ENCODE measurements around the gene TRPC3. TPM values are rescaled to one million over a fixed set of nuclear protein-coding genes. Genes with fewer than 3 reads are reported as not detected.
"Not testable (repeated sequence)": the region's sequence is repeated elsewhere in the genome, so short reads cannot be mapped to it uniquely, and the experiment has no call there.

The TRPC3 gene
- total and polyA plus RNA-seq, 2 experiments from 2014 or later = 0.22 TPM; not detected in 1

GRCh38 chr4:121927948-121928347 is 23.9 kb downstream of the TRPC3 start:
- 65 to 75% methylated on average over 1 of the region's 1 CpG for WGBS, 2 experiments (ENCODE audit: low coverage in 1 of 2, low lambda C conversion rate in 2 of 2, missing lambda C conversion rate in 2 of 2)
- no peak overlapping the region for H3K4me3 ChIP-seq

GRCh38 chr4:121926490-121926889 is 25.4 kb downstream of the TRPC3 start:
- in situ Hi-C loops (cut with MboI); DNase-seq; H3K9me3 ChIP-seq (ENCODE audit: low read depth); H3K27ac ChIP-seq; H2AFZ ChIP-seq; H3K9me2 ChIP-seq (ENCODE audit: insufficient read depth); H3K4me1 ChIP-seq (ENCODE audit: insufficient read depth); H3K79me2 ChIP-seq (ENCODE audit: insufficient read depth); H3F3A ChIP-seq (ENCODE audit: insufficient read depth); H3K36me3 ChIP-seq (ENCODE audit: low read depth); H4K20me1 ChIP-seq (ENCODE audit: insufficient read depth); H3K9ac ChIP-seq; H3K4me2 ChIP-seq (ENCODE audit: unreplicated experiment); H3K4me3 ChIP-seq: not testable (repeated sequence)
- 71 to 82% methylated on average over 5 of the region's 5 CpGs for WGBS, 2 experiments (ENCODE audit: low coverage in 1 of 2, low lambda C conversion rate in 2 of 2, missing lambda C conversion rate in 2 of 2)
- H3K27me3 ChIP-seq (replicated peaks; ENCODE audit: insufficient read depth) = peaks cover 16% of the 10 kb centered on the region

More at GRCh38 chr4:121927948-121928347, 23.9 kb downstream of the TRPC3 start:
- Histone ChIP-seq H3K4me2 (ENCODE audit: unreplicated experiment) (no peak overlapping the region), H3K4me1 (ENCODE audit: insufficient read depth) (no peaks in the 10 kb centered on the region), H3K36me3 (ENCODE audit: low read depth) (no peaks in the 10 kb centered on the region), H3K9me2 (ENCODE audit: insufficient read depth) (no peaks in the 10 kb centered on the region), H3K9me3 (ENCODE audit: low read depth) (no peaks in the 10 kb centered on the region), H3F3A (ENCODE audit: insufficient read depth) (no peaks in the 10 kb centered on the region), H3K79me2 (ENCODE audit: insufficient read depth) (no peaks in the 10 kb centered on the region), H3K27ac (no peak overlapping the region), H4K20me1 (ENCODE audit: insufficient read depth) (no peaks in the 10 kb centered on the region), H3K9ac (no peak overlapping the region), H3K27me3 (replicated peaks; ENCODE audit: insufficient read depth) (peaks cover 16% of the 10 kb centered on the region), H2AFZ (no peak overlapping the region)
- TF ChIP-seq EZH2phosphoT487 (IDR thresholded peaks at IDR 0.05; ENCODE audit: insufficient read depth, low read depth) (no peak), EZH2 (IDR thresholded peaks at IDR 0.05; ENCODE audit: insufficient read depth, poor library complexity, severe bottlenecking) (no peak)
- in situ Hi-C loops (cut with MboI) = no loop called here
- no peak for DNase-seq

GRCh38 chr4:121923306-121923705 is 28.6 kb downstream of the TRPC3 start:
- Histone ChIP-seq H3K9me3 (ENCODE audit: low read depth) (no peaks in the 10 kb centered on the region), H3K9ac (no peak overlapping the region), H3K4me3 (no peak overlapping the region), H2AFZ (no peak overlapping the region), H3K4me2 (ENCODE audit: unreplicated experiment) (no peak overlapping the region), H3K27me3 (replicated peaks; ENCODE audit: insufficient read depth) (no peaks in the 10 kb centered on the region; the same call in 1 of the 2 replicates), H3K9me2 (ENCODE audit: insufficient read depth) (no peaks in the 10 kb centered on the region), H4K20me1 (ENCODE audit: insufficient read depth) (no peaks in the 10 kb centered on the region), H3K4me1 (ENCODE audit: insufficient read depth) (no peaks in the 10 kb centered on the region), H3K27ac (no peak overlapping the region), H3K79me2 (ENCODE audit: insufficient read depth) (no peaks in the 10 kb centered on the region), H3F3A (ENCODE audit: insufficient read depth) (no peaks in the 10 kb centered on the region), H3K36me3 (ENCODE audit: low read depth) (no peaks in the 10 kb centered on the region)
- WGBS, 2 experiments (ENCODE audit: low coverage in 1 of 2, low lambda C conversion rate in 2 of 2, missing lambda C conversion rate in 2 of 2) = 47 to 48% methylated on average over 1 of the region's 1 CpG
- DNase-seq = no peak
- TF ChIP-seq EZH2 (IDR thresholded peaks at IDR 0.05; ENCODE audit: insufficient read depth, poor library complexity, severe bottlenecking) = no peak
- TF ChIP-seq EZH2phosphoT487 (IDR thresholded peaks at IDR 0.05; ENCODE audit: insufficient read depth, low read depth) = no peak
- in situ Hi-C loops (cut with MboI) = no loop called here

- H3K4me1 ChIP-seq (ENCODE audit: insufficient read depth) = no peaks in the 10 kb centered on the region
- in situ Hi-C loops (cut with MboI) = no loop called here
- no peaks in the 10 kb centered on the region for H3F3A ChIP-seq (ENCODE audit: insufficient read depth)
- H3K36me3 ChIP-seq (ENCODE audit: low read depth) = no peaks in the 10 kb centered on the region
- H3K27me3 ChIP-seq (replicated peaks; ENCODE audit: insufficient read depth) = 0 out of 2 replicates have a peak, but pooled peaks cover 5% of the 10 kb centered on the region
- H3K4me2 ChIP-seq (ENCODE audit: unreplicated experiment) = no peak overlapping the region
- 82 to 90% methylated on average over 2 of the region's 2 CpGs for WGBS, 2 experiments (ENCODE audit: low coverage in 1 of 2, low lambda C conversion rate in 2 of 2, missing lambda C conversion rate in 2 of 2)
- no peak overlapping the region for H3K9ac ChIP-seq
- H4K20me1 ChIP-seq (ENCODE audit: insufficient read depth) = no peaks in the 10 kb centered on the region
- no peak for DNase-seq
- H3K4me3 ChIP-seq = no peak overlapping the region
- H3K79me2 ChIP-seq (ENCODE audit: insufficient read depth) = no peaks in the 10 kb centered on the region
- TF ChIP-seq EZH2 (IDR thresholded peaks at IDR 0.05; ENCODE audit: insufficient read depth, poor library complexity, severe bottlenecking) = no peak
- TF ChIP-seq EZH2phosphoT487 (IDR thresholded peaks at IDR 0.05; ENCODE audit: insufficient read depth, low read depth) = no peak
- no peak overlapping the region for H2AFZ ChIP-seq
- no peaks in the 10 kb centered on the region for H3K9me2 ChIP-seq (ENCODE audit: insufficient read depth)
- H3K9me3 ChIP-seq (ENCODE audit: low read depth) = no peaks in the 10 kb centered on the region
- no peak overlapping the region for H3K27ac ChIP-seq
Observed at GRCh38 chr4:121913667-121914066, 38.2 kb downstream of the TRPC3 start.

GRCh38 chr4:121908346-121908745 is 43.5 kb downstream of the TRPC3 start:
- in situ Hi-C loops (cut with MboI) = no loop called here
- Histone ChIP-seq H3K4me3 (no peak overlapping the region), H3K36me3 (ENCODE audit: low read depth) (no peaks in the 10 kb centered on the region), H4K20me1 (ENCODE audit: insufficient read depth) (no peaks in the 10 kb centered on the region), H3K4me2 (ENCODE audit: unreplicated experiment) (no peak overlapping the region), H3K4me1 (ENCODE audit: insufficient read depth) (no peaks in the 10 kb centered on the region), H3K27me3 (replicated peaks; ENCODE audit: insufficient read depth) (peaks cover 9% of the 10 kb centered on the region; the same call in 1 of the 2 replicates), H3K9ac (no peak overlapping the region), H3K9me2 (ENCODE audit: insufficient read depth) (no peaks in the 10 kb centered on the region), H3K27ac (no peak overlapping the region), H3K9me3 (ENCODE audit: low read depth) (no peaks in the 10 kb centered on the region), H3F3A (ENCODE audit: insufficient read depth) (no peaks in the 10 kb centered on the region), H3K79me2 (ENCODE audit: insufficient read depth) (no peaks in the 10 kb centered on the region), H2AFZ (no peak overlapping the region)
- no peak for TF ChIP-seq EZH2 (IDR thresholded peaks at IDR 0.05; ENCODE audit: insufficient read depth, poor library complexity, severe bottlenecking)
- no peak for DNase-seq
- 68 to 86% methylated on average over 1 of the region's 1 CpG for WGBS, 2 experiments (ENCODE audit: low coverage in 1 of 2, low lambda C conversion rate in 2 of 2, missing lambda C conversion rate in 2 of 2)

Data from GM23248 (cell line).